Measurements from ENCODE around the gene DOK7.

DNA sequence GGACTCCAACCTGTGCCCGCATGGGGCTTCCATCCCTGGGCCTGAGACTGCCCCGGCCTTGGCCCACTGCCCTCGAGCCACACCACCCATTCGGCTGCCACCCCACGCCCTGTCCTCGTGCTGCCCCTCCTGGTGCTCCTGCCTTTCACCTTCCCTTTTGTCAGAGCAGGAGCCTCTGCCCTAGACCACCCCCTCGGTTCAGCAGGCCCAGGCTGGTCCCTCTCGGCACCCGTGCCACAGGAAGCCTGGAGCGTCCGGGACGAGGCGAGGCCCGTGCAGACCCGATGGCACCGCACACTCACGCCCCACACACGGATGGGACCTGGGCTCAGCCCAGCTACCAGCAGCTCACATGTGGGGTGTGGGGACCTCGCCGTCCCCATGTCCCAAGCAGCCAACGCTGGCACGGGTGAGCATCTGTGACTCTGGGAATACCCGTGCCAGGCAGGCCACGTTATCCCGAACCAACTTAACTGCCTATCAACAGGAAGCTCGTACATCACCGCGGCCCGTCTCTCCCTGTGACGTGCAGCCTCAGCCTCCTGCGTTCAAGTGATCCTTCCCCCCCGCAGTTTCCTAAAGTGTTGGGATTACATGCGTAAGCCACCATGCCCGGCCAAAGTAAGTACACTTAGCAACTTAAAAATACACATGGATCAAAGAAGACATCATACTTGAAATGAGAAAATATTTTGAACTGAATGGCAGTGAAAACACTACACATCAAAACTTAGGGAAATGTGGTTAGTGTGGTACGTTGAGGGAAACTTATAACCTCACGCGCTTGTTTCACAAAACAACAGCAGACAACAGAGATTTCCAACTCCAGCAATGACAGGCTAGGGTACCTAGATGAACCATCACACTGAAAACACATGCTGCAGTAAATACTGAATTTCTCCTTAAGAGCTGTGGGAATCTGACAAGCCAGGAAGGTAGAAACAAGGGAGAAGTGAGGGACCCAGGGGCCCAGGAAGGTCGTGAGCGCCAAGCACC lies 40.1 kb downstream of the DOK7 start:
- TF ChIP-seq, protein P1, sequence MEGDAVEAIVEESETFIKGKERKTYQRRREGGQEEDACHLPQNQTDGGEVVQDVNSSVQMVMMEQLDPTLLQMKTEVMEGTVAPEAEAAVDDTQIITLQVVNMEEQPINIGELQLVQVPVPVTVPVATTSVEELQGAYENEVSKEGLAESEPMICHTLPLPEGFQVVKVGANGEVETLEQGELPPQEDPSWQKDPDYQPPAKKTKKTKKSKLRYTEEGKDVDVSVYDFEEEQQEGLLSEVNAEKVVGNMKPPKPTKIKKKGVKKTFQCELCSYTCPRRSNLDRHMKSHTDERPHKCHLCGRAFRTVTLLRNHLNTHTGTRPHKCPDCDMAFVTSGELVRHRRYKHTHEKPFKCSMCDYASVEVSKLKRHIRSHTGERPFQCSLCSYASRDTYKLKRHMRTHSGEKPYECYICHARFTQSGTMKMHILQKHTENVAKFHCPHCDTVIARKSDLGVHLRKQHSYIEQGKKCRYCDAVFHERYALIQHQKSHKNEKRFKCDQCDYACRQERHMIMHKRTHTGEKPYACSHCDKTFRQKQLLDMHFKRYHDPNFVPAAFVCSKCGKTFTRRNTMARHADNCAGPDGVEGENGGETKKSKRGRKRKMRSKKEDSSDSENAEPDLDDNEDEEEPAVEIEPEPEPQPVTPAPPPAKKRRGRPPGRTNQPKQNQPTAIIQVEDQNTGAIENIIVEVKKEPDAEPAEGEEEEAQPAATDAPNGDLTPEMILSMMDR (IDR thresholded peaks at IDR 0.05; ENCODE audit: borderline replicate concordance, extremely low read depth, low read length, poor library complexity, severe bottlenecking), result no peak
- TF ChIP-seq EZH2 (IDR thresholded peaks at IDR 0.05; ENCODE audit: borderline replicate concordance, low read depth, low read length, severe bottlenecking), result no peak
